Measurements from ENCODE around the gene ETHE1.

GRCh38 chr19:43538922-43539321, 11.9 kb upstream of the ETHE1 start:
- no peak for TF ChIP-seq NFYB (CRISPR knock-in tag; conservative IDR thresholded peaks at IDR 0.05; ENCODE audit: low read depth)
- TF ChIP-seq, protein P1, sequence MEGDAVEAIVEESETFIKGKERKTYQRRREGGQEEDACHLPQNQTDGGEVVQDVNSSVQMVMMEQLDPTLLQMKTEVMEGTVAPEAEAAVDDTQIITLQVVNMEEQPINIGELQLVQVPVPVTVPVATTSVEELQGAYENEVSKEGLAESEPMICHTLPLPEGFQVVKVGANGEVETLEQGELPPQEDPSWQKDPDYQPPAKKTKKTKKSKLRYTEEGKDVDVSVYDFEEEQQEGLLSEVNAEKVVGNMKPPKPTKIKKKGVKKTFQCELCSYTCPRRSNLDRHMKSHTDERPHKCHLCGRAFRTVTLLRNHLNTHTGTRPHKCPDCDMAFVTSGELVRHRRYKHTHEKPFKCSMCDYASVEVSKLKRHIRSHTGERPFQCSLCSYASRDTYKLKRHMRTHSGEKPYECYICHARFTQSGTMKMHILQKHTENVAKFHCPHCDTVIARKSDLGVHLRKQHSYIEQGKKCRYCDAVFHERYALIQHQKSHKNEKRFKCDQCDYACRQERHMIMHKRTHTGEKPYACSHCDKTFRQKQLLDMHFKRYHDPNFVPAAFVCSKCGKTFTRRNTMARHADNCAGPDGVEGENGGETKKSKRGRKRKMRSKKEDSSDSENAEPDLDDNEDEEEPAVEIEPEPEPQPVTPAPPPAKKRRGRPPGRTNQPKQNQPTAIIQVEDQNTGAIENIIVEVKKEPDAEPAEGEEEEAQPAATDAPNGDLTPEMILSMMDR (IDR thresholded peaks at IDR 0.05) = no peak
- TF ChIP-seq KAT7 (CRISPR knock-in tag; IDR thresholded peaks at IDR 0.05; ENCODE audit: borderline replicate concordance) = no peak
- TF ChIP-seq, protein P2, sequence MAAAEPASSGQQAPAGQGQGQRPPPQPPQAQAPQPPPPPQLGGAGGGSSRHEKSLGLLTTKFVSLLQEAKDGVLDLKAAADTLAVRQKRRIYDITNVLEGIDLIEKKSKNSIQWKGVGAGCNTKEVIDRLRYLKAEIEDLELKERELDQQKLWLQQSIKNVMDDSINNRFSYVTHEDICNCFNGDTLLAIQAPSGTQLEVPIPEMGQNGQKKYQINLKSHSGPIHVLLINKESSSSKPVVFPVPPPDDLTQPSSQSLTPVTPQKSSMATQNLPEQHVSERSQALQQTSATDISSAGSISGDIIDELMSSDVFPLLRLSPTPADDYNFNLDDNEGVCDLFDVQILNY (CRISPR knock-in tag; IDR thresholded peaks at IDR 0.05) = no peak
- no peak for TF ChIP-seq JUN (CRISPR knock-in tag; IDR thresholded peaks at IDR 0.05)
- no peak for TF ChIP-seq IRF2 (CRISPR knock-in tag; IDR thresholded peaks at IDR 0.05; ENCODE audit: borderline replicate concordance, low read depth)
- no peak for TF ChIP-seq ZBTB43 (CRISPR knock-in tag; IDR thresholded peaks at IDR 0.05)
- no peak for TF ChIP-seq NR2C2 (CRISPR knock-in tag; IDR thresholded peaks at IDR 0.05)
- no peak for TF ChIP-seq SP1 (CRISPR knock-in tag; conservative IDR thresholded peaks at IDR 0.05)
- TF ChIP-seq, protein P3, sequence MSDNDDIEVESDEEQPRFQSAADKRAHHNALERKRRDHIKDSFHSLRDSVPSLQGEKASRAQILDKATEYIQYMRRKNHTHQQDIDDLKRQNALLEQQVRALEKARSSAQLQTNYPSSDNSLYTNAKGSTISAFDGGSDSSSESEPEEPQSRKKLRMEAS (CRISPR knock-in tag; IDR thresholded peaks at IDR 0.05) = no peak
- TF ChIP-seq, protein P4, sequence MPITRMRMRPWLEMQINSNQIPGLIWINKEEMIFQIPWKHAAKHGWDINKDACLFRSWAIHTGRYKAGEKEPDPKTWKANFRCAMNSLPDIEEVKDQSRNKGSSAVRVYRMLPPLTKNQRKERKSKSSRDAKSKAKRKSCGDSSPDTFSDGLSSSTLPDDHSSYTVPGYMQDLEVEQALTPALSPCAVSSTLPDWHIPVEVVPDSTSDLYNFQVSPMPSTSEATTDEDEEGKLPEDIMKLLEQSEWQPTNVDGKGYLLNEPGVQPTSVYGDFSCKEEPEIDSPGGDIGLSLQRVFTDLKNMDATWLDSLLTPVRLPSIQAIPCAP (CRISPR knock-in tag; IDR thresholded peaks at IDR 0.05) = no peak

Measured in WTC11 (cell line).